GM19025 (cell line): ENCODE results near the gene CCDC57.

Experiments
- ATAC-seq: cut with Tn5 transposase; IDR thresholded peaks from one replicate; pipeline ENCODE4 v1.9.1; 2021; ENCODE audit warnings: mild to moderate bottlenecking, low read depth, moderate library complexity; ENCODE audit not compliant: unreplicated experiment

Gene CCDC57

DNA sequence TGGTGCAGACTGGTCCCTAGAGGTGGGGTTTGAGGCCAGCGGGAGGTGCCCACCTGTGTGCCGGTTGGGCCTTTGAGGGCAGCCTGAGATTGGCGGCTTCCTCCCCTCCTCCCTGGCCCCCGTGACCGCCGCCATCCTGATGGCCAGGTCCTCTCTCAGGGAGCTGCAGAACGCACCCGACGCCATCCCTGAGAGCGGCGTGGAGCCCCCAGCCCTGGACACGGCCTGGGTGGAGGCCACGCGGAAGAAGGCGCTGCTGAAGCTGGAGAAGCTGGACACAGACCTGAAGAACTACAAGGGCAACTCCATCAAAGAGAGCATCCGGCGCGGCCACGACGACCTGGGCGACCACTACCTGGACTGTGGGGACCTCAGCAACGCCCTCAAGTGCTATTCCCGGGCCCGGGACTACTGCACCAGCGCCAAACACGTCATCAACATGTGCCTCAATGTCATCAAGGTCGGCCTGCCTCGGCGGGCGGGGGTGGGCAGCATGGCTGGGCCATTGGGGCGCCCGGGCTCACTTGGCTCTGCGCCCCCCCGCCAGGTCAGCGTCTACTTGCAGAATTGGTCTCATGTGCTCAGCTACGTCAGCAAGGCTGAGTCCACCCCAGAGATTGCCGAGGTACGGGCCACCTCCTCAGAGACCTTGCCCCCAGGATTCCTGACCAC, 158.2 kb downstream of the CCDC57 start:
- ATAC-seq, result no peak

GRCh38 chr17:82053556-82054263, 158.9 kb downstream of the CCDC57 start:
- no peak for ATAC-seq

- ATAC-seq, result no peak
These were observed 159.5 kb downstream of the CCDC57 start for GRCh38 chr17:82053130-82053529.

DNA sequence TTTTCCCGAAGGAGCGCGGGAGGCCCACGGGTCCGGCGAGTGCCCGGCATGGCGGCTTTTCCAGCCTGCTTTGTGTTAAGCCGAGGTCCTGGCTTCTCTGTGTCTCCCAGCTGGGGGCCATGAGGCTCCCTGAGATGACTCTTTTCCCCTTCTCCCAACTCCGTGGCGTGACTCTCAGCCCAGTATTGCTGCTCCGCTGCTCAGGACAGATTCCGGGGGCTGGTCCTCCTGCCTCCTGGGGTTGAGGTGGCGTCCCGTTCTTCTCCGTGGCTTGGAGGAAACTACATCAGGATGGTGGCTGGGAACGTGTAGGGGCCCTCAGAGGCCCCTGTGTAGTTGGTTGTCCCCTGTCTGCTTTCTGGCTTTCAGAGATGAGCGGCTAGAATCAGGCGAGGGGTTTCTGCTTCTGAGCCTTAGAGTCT, 160.0 kb downstream of the CCDC57 start:
- no peak for ATAC-seq

- peak; percentile 70 for ATAC-seq
These were observed 160.6 kb downstream of the CCDC57 start, which contains the start of the genes GPS1 and RFNG for GRCh38 chr17:82051776-82052637. TSS of gene GPS1 (plus strand) at chr17:82051898. CDS start at chr17:82051932, 34 bp downstream. TSS of gene RFNG (minus strand) at chr17:82051811. CDS start at chr17:82051766, 45 bp downstream.
